Mammary epithelial cell (primary cell): ENCODE measurements around the gene GABRB2.

Experiments used
- CTCF ChIP-seq, 2 donors: IDR thresholded peaks in 1 of 2; conservative IDR thresholded peaks in 1 of 2; 2 replicates each; pipeline ENCODE4 v1.5.1; 2011 to 2012; ENCODE audit warnings: inconsistent platforms in 2 of 2, low read length in 2 of 2, mild to moderate bottlenecking in 2 of 2, control low read depth in 1 of 2, low read depth in 1 of 2; ENCODE audit not compliant: insufficient read depth in 1 of 2; ENCODE audit errors: extremely low read depth in 1 of 2
- EZH2 ChIP-seq: IDR thresholded peaks from 2 replicates; pipeline ENCODE4 v1.6.1; 2012; ENCODE audit warnings: low read length, inconsistent platforms, borderline replicate concordance

GRCh38 chr5:161373345-161373707, 173.2 kb downstream of the GABRB2 start:
- TF ChIP-seq CTCF (conservative IDR thresholded peaks at IDR 0.05 in 1 of 2, IDR thresholded peaks at IDR 0.05 in 1 of 2; ENCODE audit: extremely low read depth in 1 of 2, insufficient read depth in 1 of 2, low read depth in 1 of 2, low read length in 2 of 2), result no peak
- no peak for TF ChIP-seq EZH2
